HepG2 (cell line): ENCODE data around the gene EPHA10. TPM values are rescaled to one million over a fixed set of nuclear protein-coding genes. Genes with fewer than 3 reads are reported as not detected.

Experiments used
- ATAC-seq: fragments of 200-7000 bp; cut with Tn5 transposase; 3 replicates; pipeline ENCODE4 v1.9.1; 2020; ENCODE audit warnings: mild to moderate bottlenecking, moderate library complexity
- BruUV-seq: library from RNA; stranded (reverse); fragments of 400-500 nt; replicated peaks from 2 replicates; lab custom pipeline; 2021; lab: Mats Ljungman, UMichigan
- CTCF ChIA-PET: fragments of 300-600 bp; formaldehyde crosslinking; extraction: SDS; loops from one replicate; lab custom pipeline; 2021; ENCODE audit warnings: low total read pairs, inconsistent platforms, low intra/inter-chr PET ratio; lab: Yijun Ruan, JAX
- POLR2A ChIA-PET: fragments of 350-600 bp; sonication (Branson Sonifier 250); formaldehyde crosslinking; loops from one replicate; lab custom pipeline; 2020; ENCODE audit warnings: antibody characterized with exemption, inconsistent platforms; lab: Yijun Ruan, JAX
- DNase-seq: peaks from one replicate; pipeline ENCODE4 v3.0.0-alpha.2; 2015; ENCODE audit warnings: low spot score
- FAIRE-seq: peaks from 3 replicates; lab custom pipeline; 2011; peaks lifted over from hg19 to GRCh38; lab: Jason Lieb, UNC
- H2AFZ ChIP-seq: one replicate; pipeline ENCODE4 v1.6.1; 2011; ENCODE audit warnings: low read length, inconsistent platforms
- H3K27ac ChIP-seq: fragments of 300-600 bp; 3 replicates; pipeline ENCODE4 v1.8.0; 2011; ENCODE audit warnings: mixed run types, mild to moderate bottlenecking, mixed read lengths, low read length, inconsistent platforms; ENCODE audit not compliant: insufficient read depth; ENCODE audit errors: extremely low read length
- H3K27me3 ChIP-seq, 2 experiments: fragments of 200-600 bp in 1 of 2; 2 replicates in 1 of 2; 3 replicates in 1 of 2; pipeline versions ENCODE4 v1.6.0 to v1.8.0; 2011; ENCODE audit warnings: low read length in 2 of 2, mild to moderate bottlenecking in 2 of 2, moderate library complexity in 2 of 2, inconsistent platforms in 1 of 2; ENCODE audit not compliant: insufficient read depth in 2 of 2, control insufficient read depth in 1 of 2
- H3K36me3 ChIP-seq, 2 experiments: fragments of 200-600 bp in 1 of 2; replicated peaks in 1 of 2; 2 replicates in 1 of 2; 3 replicates in 1 of 2; pipeline versions ENCODE4 v1.5.1 to v1.8.0; 2011; ENCODE audit warnings: low read length in 2 of 2, inconsistent platforms in 1 of 2; ENCODE audit not compliant: insufficient read depth in 2 of 2, control insufficient read depth in 1 of 2
- H3K4me1 ChIP-seq: 2 replicates; pipeline ENCODE4 v1.5.1; 2012; ENCODE audit warnings: low read length, inconsistent platforms; ENCODE audit not compliant: insufficient read depth
- H3K4me2 ChIP-seq: 2 replicates; pipeline ENCODE4 v1.6.0; 2011; ENCODE audit warnings: low read depth, low read length, inconsistent platforms
- H3K4me3 ChIP-seq, 3 experiments: fragments of 200-600 bp in 1 of 3; sonication (generic), shearing (Covaris generic) in 1 of 3; replicated peaks in 1 of 3; 2 replicates each; pipeline ENCODE4 v1.5.1; 2011 to 2016; ENCODE audit warnings: low read length in 3 of 3, inconsistent platforms in 2 of 3, low read depth in 2 of 3, mild to moderate bottlenecking in 2 of 3, control low read depth in 1 of 3, mixed read lengths in 1 of 3; ENCODE audit not compliant: insufficient read depth in 1 of 3
- H3K79me2 ChIP-seq: one replicate; pipeline ENCODE4 v1.6.1; 2011; ENCODE audit warnings: low read length, inconsistent platforms; ENCODE audit not compliant: insufficient read depth
- H3K9ac ChIP-seq: 2 replicates; pipeline ENCODE4 v1.6.0; 2011; ENCODE audit warnings: mild to moderate bottlenecking, low read depth, low read length, inconsistent platforms; ENCODE audit not compliant: insufficient read depth
- H3K9me3 ChIP-seq: 2 replicates; pipeline ENCODE4 v1.5.1; 2012; ENCODE audit warnings: mild to moderate bottlenecking, low read length
- H4K20me1 ChIP-seq: 2 replicates; pipeline ENCODE4 v1.6.0; 2011; ENCODE audit warnings: inconsistent platforms, mild to moderate bottlenecking, low read length, moderate library complexity; ENCODE audit not compliant: insufficient read depth
- ARNTL ChIP-seq: sonication (generic); formaldehyde crosslinking; IDR thresholded peaks from 2 replicates; pipeline ENCODE4 v1.4.0; 2020; ENCODE audit warnings: mild to moderate bottlenecking, missing genetic modification reagents
- NR1H2 ChIP-seq: sonication (generic); formaldehyde crosslinking; IDR thresholded peaks from 2 replicates; pipeline ENCODE4 v1.8.1; 2022; ENCODE audit warnings: low read depth, missing genetic modification reagents, borderline replicate concordance
- ZMYM3 ChIP-seq: sonication (generic); formaldehyde crosslinking; IDR thresholded peaks from 2 replicates; pipeline ENCODE4 v1.5.1; 2020; ENCODE audit warnings: mild to moderate bottlenecking, missing genetic modification reagents
- WGBS: methylation state at CpG from one replicate; pipeline ENCODE4 v1.1.6; 2017; ENCODE audit warnings: low lambda C conversion rate; 5-methylcytosine and 5-hydroxymethylcytosine counted together
- in situ Hi-C: cut with HindIII; loops from 2 replicates; pipeline ENCODE4 v1.10.0; 2017; ENCODE audit warnings: low pct_unique_long_range_greater_than_20kb; ENCODE audit not compliant: extremely low pct_ligation_motif_present
- intact Hi-C: fragments of 100-400 bp; cut with micrococcal nuclease; formaldehyde crosslinking; loops from one replicate; pipeline ENCODE4 v1.10.0; 2022; ENCODE audit not compliant: unreplicated experiment
- polyA plus RNA-seq, 8 experiments: library from polyadenylated mRNA; depleted of rRNA in 3 of 8; stranded (reverse) in 7 of 8; unstranded in 1 of 8; fragments of >200 nt; fragmentation: Illumina TruSeq in 4 of 8; extraction: Trizol in 4 of 8; gene quantifications; 2 replicates each; pipeline versions ENCODE4 v1.2.1 to v1.2.3, GENCODE V29; 2011 to 2016; ENCODE audit warnings: low read depth in 4 of 8, missing spikeins in 1 of 8, mixed read lengths in 1 of 8; ENCODE audit not compliant: insufficient read depth in 1 of 8
- total RNA-seq, 5 experiments: library from RNA; depleted of rRNA; stranded (reverse); fragments of >200 nt; fragmentation: Illumina TruSeq; extraction: Trizol; gene quantifications; 2 replicates each; pipeline ENCODE4 v1.2.3, GENCODE V29; 2016; ENCODE audit warnings: low read depth in 1 of 5
- TF ChIP-seq, protein P1 (sequence below): sonication (generic); formaldehyde crosslinking; IDR thresholded peaks from 2 replicates; pipeline ENCODE4 v1.5.0; 2020; ENCODE audit warnings: mild to moderate bottlenecking, missing genetic modification reagents, moderate library complexity
- TF ChIP-seq, protein P2 (sequence below): fragments of 450-650 bp; IDR thresholded peaks from 2 replicates; pipeline ENCODE4 v1.6.1; 2017; ENCODE audit warnings: mild to moderate bottlenecking
- TF ChIP-seq, protein P3 (sequence below): sonication (generic); formaldehyde crosslinking; IDR thresholded peaks from 2 replicates; pipeline ENCODE4 v1.5.1; 2020; ENCODE audit warnings: missing genetic modification reagents, mild to moderate bottlenecking, borderline replicate concordance
- TF ChIP-seq, protein P4 (sequence below): sonication (generic); formaldehyde crosslinking; IDR thresholded peaks from 2 replicates; pipeline ENCODE4 v1.5.0; 2020; ENCODE audit warnings: missing genetic modification reagents
- TF ChIP-seq, protein P5 (sequence below): sonication (generic); formaldehyde crosslinking; IDR thresholded peaks from 2 replicates; pipeline ENCODE4 v1.4.0; 2020; ENCODE audit warnings: missing genetic modification reagents

EPHA10 gene
- total and polyA plus RNA-seq, 2 of the 13 experiments (the other 11 are each of a cell fraction or from before 2014, with no cell fraction given): 0.11 to 0.58 TPM

DNA sequence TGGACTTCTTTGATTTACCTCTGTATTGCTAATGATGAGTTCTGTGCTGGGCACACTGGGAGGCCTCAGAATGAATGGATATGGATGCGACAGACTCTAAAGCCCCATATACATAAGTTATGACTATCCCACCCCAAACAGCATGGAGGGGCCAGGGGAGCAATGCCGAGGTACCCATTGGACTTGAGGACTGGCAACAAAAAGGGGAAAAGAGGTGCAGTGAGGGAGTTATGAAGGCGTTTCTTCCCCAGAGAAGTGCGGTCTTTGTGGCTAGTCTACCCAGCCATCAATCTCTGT is 87.8 kb downstream of the EPHA10 start (continued):
- TF ChIP-seq NR1H2 (CRISPR knock-in tag): no peak
- no peak for TF ChIP-seq ZMYM3 (CRISPR knock-in tag)

DNA sequence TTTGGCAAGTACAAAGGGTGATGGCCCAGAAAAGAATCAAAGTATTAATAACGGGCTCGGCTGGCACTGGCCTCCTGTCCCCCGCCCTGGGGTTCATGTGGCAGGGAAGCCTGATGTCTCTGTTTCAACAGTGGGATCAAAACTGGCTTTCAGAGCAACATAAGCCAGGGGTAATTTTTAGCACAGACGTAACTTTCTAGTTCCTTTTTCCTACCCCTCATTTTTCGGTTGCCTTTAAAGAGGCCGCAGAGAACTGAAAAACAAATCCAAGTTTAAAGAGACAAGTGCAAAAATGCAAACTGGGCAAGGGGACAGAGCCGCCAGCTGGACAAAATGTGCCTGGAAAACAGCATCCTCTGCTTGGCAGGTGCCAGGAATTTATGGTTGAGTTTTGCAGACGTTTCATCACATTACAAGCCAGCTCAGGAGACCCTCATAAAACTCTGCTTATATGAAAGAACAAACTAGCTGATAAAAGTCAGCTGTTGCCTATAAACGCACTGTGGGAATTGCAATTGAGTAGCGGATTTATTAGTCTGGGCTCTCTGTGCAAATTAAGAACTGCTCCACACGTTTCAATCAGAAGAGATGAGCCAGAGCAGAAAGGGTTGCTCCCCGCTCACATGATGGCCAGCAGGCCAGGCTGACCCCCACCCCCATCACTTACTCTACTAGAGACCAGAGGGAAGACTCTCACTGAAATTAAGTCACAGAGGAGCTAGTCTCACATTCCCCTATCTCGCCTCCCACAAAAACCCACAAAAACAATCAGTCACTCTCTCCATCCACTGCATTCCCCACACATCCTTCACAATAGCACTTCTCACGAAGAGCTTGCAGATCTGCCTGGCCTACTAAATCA is 88.4 kb downstream of the EPHA10 start:
- Histone ChIP-seq H3K4me1 (peaks cover 8% of the 10 kb centered on the region), H4K20me1 (no peaks in the 10 kb centered on the region), H3K27me3 (peaks cover 3 to 48% of the 10 kb centered on the region in 2 experiments; a peak in 3 of 5 replicates), H2AFZ (no peak overlapping the region), H3K9ac (no peak overlapping the region), H3K4me3 (no peak overlapping the region), H3K9me3 (no peaks in the 10 kb centered on the region), H3K79me2 (no peaks in the 10 kb centered on the region), H3K4me2 (no peak overlapping the region), H3K27ac (no peak overlapping the region), H3K36me3 (no peaks in the 10 kb centered on the region; a peak in 1 of 5 replicates)
- POLR2A ChIA-PET: no interaction called here
- FAIRE-seq (no peak), ATAC-seq (no peak), DNase-seq (no peak)
- BruUV-seq: no TSS peak
- intact Hi-C loops (no loop called here), in situ Hi-C loops (loop anchor here (5.0 kb wide), 1 partner anchor 69 kb away; no protein-coding TSS in a partner anchor)
- WGBS: 20% methylated on average over 11 of the region's 14 CpGs
- CTCF ChIA-PET: no interaction called here
- TF ChIP-seq, protein P1, sequence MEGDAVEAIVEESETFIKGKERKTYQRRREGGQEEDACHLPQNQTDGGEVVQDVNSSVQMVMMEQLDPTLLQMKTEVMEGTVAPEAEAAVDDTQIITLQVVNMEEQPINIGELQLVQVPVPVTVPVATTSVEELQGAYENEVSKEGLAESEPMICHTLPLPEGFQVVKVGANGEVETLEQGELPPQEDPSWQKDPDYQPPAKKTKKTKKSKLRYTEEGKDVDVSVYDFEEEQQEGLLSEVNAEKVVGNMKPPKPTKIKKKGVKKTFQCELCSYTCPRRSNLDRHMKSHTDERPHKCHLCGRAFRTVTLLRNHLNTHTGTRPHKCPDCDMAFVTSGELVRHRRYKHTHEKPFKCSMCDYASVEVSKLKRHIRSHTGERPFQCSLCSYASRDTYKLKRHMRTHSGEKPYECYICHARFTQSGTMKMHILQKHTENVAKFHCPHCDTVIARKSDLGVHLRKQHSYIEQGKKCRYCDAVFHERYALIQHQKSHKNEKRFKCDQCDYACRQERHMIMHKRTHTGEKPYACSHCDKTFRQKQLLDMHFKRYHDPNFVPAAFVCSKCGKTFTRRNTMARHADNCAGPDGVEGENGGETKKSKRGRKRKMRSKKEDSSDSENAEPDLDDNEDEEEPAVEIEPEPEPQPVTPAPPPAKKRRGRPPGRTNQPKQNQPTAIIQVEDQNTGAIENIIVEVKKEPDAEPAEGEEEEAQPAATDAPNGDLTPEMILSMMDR (CRISPR knock-in tag): peak; percentile 17
- TF ChIP-seq, protein P2, sequence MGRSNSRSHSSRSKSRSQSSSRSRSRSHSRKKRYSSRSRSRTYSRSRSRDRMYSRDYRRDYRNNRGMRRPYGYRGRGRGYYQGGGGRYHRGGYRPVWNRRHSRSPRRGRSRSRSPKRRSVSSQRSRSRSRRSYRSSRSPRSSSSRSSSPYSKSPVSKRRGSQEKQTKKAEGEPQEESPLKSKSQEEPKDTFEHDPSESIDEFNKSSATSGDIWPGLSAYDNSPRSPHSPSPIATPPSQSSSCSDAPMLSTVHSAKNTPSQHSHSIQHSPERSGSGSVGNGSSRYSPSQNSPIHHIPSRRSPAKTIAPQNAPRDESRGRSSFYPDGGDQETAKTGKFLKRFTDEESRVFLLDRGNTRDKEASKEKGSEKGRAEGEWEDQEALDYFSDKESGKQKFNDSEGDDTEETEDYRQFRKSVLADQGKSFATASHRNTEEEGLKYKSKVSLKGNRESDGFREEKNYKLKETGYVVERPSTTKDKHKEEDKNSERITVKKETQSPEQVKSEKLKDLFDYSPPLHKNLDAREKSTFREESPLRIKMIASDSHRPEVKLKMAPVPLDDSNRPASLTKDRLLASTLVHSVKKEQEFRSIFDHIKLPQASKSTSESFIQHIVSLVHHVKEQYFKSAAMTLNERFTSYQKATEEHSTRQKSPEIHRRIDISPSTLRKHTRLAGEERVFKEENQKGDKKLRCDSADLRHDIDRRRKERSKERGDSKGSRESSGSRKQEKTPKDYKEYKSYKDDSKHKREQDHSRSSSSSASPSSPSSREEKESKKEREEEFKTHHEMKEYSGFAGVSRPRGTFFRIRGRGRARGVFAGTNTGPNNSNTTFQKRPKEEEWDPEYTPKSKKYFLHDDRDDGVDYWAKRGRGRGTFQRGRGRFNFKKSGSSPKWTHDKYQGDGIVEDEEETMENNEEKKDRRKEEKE: no peak
- TF ChIP-seq, protein P3, sequence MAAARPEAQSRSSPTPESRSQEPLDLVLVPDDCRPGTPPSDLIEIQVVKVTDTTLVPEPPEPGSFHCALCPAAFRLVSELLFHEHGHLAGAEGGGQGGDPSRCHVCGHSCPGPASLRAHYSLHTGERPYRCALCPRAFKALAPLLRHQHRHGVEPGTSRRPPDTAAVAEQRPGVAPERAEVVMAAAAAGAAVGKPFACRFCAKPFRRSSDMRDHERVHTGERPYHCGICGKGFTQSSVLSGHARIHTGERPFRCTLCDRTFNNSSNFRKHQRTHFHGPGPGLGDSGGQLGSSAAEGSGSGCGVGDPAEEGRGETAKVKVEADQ: no peak
- TF ChIP-seq, protein P4, sequence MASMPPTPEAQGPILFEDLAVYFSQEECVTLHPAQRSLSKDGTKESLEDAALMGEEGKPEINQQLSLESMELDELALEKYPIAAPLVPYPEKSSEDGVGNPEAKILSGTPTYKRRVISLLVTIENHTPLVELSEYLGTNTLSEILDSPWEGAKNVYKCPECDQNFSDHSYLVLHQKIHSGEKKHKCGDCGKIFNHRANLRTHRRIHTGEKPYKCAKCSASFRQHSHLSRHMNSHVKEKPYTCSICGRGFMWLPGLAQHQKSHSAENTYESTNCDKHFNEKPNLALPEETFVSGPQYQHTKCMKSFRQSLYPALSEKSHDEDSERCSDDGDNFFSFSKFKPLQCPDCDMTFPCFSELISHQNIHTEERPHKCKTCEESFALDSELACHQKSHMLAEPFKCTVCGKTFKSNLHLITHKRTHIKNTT (CRISPR knock-in tag): no peak
- no peak for TF ChIP-seq ARNTL (CRISPR knock-in tag)
- TF ChIP-seq, protein P5, sequence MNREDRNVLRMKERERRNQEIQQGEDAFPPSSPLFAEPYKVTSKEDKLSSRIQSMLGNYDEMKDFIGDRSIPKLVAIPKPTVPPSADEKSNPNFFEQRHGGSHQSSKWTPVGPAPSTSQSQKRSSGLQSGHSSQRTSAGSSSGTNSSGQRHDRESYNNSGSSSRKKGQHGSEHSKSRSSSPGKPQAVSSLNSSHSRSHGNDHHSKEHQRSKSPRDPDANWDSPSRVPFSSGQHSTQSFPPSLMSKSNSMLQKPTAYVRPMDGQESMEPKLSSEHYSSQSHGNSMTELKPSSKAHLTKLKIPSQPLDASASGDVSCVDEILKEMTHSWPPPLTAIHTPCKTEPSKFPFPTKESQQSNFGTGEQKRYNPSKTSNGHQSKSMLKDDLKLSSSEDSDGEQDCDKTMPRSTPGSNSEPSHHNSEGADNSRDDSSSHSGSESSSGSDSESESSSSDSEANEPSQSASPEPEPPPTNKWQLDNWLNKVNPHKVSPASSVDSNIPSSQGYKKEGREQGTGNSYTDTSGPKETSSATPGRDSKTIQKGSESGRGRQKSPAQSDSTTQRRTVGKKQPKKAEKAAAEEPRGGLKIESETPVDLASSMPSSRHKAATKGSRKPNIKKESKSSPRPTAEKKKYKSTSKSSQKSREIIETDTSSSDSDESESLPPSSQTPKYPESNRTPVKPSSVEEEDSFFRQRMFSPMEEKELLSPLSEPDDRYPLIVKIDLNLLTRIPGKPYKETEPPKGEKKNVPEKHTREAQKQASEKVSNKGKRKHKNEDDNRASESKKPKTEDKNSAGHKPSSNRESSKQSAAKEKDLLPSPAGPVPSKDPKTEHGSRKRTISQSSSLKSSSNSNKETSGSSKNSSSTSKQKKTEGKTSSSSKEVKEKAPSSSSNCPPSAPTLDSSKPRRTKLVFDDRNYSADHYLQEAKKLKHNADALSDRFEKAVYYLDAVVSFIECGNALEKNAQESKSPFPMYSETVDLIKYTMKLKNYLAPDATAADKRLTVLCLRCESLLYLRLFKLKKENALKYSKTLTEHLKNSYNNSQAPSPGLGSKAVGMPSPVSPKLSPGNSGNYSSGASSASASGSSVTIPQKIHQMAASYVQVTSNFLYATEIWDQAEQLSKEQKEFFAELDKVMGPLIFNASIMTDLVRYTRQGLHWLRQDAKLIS (CRISPR knock-in tag): no peak
